ENCODE data around the gene CLMN. TPM values are rescaled to one million over a fixed set of nuclear protein-coding genes. Genes with fewer than 3 reads are reported as not detected.

CLMN gene
- total and polyA plus RNA-seq, 2 of the 4 experiments (the other 2 are of a cell fraction), result 0.10 to 0.18 TPM

- POLR2A ChIA-PET (ENCODE audit: unreplicated experiment), result no interaction called here
- Histone ChIP-seq H3K23ac (ENCODE audit: low read depth, low read length) (no peak overlapping the region), H3K79me1 (ENCODE audit: low read depth in 1 of 2, low read length in 2 of 2) (peaks cover 22 to 74% of the 10 kb centered on the region in 2 experiments), H3K18ac (ENCODE audit: low read depth, low read length) (no peak overlapping the region), H3K9me1 (ENCODE audit: insufficient read depth, low read length) (peaks cover 8% of the 10 kb centered on the region), H3K27ac (ENCODE audit: insufficient read depth, low read length) (no peak overlapping the region), H3K9ac (ENCODE audit: low read depth, low read length) (no peak overlapping the region), H3K4me1 (ENCODE audit: control insufficient read depth, insufficient read depth, low read length) (peaks cover 5% of the 10 kb centered on the region), H2AK5ac (ENCODE audit: low read depth, low read length) (no peak overlapping the region), H3K14ac (replicated peaks; ENCODE audit: low read depth, low read length) (no peak overlapping the region), H4K91ac (ENCODE audit: insufficient read depth, low read depth, low read length) (no peak overlapping the region), H2AK9ac (replicated peaks; ENCODE audit: low read depth, low read length, poor library complexity) (no peak overlapping the region), H4K8ac (ENCODE audit: low read depth in 2 of 2, low read length in 2 of 2) (no peak overlapping the region), H2BK120ac (ENCODE audit: low read depth, low read length) (no peak overlapping the region), H4K5ac (ENCODE audit: low read depth, low read length) (no peak overlapping the region), H2BK5ac (ENCODE audit: low read depth, low read length, poor library complexity, severe bottlenecking) (no peak overlapping the region), H3K4me2 (ENCODE audit: low read depth, low read length) (no peak overlapping the region), H2BK15ac (ENCODE audit: low read depth, low read length) (no peak overlapping the region), H2AFZ (replicated peaks; ENCODE audit: low read length, poor library complexity) (no peak overlapping the region), H4K20me1 (ENCODE audit: insufficient read depth, low read length) (peaks cover 54% of the 10 kb centered on the region), H3K56ac (ENCODE audit: extremely low read depth, insufficient read depth, low read length) (no peak overlapping the region), H2BK20ac (ENCODE audit: low read depth, low read length) (no peak overlapping the region), H3K4me3 (ENCODE audit: insufficient read depth, low read depth, low read length) (no peak overlapping the region), H3K36me3 (ENCODE audit: control insufficient read depth, insufficient read depth, low read length) (no peaks in the 10 kb centered on the region; the same call in 1 of the 2 replicates), H3K27me3 (ENCODE audit: control insufficient read depth, insufficient read depth, low read length) (no peaks in the 10 kb centered on the region), H3K4ac (ENCODE audit: low read depth, low read length) (no peak overlapping the region), H3K9me3 (ENCODE audit: control insufficient read depth, insufficient read depth, low read length) (no peaks in the 10 kb centered on the region; the same call in 1 of the 2 replicates)
- 100% methylated on average over 2 of the region's 7 CpGs; no CpG with 5 or more reads in 1 of the 2 experiments for WGBS, 2 experiments (ENCODE audit: extremely low coverage in 2 of 2, insufficient read length in 1 of 2)
- DNase-seq (no peak), ATAC-seq (ENCODE audit: low read depth) (no peak)
- CTCF ChIA-PET, result no interaction called here
- dilution Hi-C loops (cut with HindIII; ENCODE audit: low sequenced_read_pairs, unreplicated experiment), result no loop called here
- no peak for TF ChIP-seq RAD21 (IDR thresholded peaks at IDR 0.05; ENCODE audit: low read length)
- TF ChIP-seq SMC3 (IDR thresholded peaks at IDR 0.05; ENCODE audit: low read depth, low read length), result no peak
- no peak for TF ChIP-seq MAZ (IDR thresholded peaks at IDR 0.05; ENCODE audit: borderline replicate concordance, low read depth, low read length)
- TF ChIP-seq POLR2A (IDR thresholded peaks at IDR 0.05; ENCODE audit: low read depth, low read length), result no peak
- no peak for TF ChIP-seq MXI1 (IDR thresholded peaks at IDR 0.05; ENCODE audit: borderline replicate concordance, low read depth, low read length)
- no peak for TF ChIP-seq BHLHE40 (IDR thresholded peaks at IDR 0.05; ENCODE audit: low read depth, low read length)
- TF ChIP-seq RFX5 (IDR thresholded peaks at IDR 0.05; ENCODE audit: low read depth, low read length), result no peak
- TF ChIP-seq CEBPB (IDR thresholded peaks at IDR 0.05; ENCODE audit: low read depth, low read length), result no peak
- TF ChIP-seq ELK1 (IDR thresholded peaks at IDR 0.05; ENCODE audit: borderline replicate concordance, low read depth, low read length), result no peak
- TF ChIP-seq CHD1 (IDR thresholded peaks at IDR 0.05; ENCODE audit: low read depth, low read length), result no peak
- no peak for TF ChIP-seq MAFK (IDR thresholded peaks at IDR 0.05; ENCODE audit: low read depth, low read length)
- TF ChIP-seq FOS (IDR thresholded peaks at IDR 0.05; ENCODE audit: low read depth, low read length), result no peak
- no peak for TF ChIP-seq USF2 (IDR thresholded peaks at IDR 0.05; ENCODE audit: low read depth, low read length)
- no peak for TF ChIP-seq RCOR1 (IDR thresholded peaks at IDR 0.05; ENCODE audit: insufficient replicate concordance, low read length)
- no peak for TF ChIP-seq CTCF (conservative IDR thresholded peaks at IDR 0.05; ENCODE audit: low read depth, low read length)
- no peak for TF ChIP-seq NFE2L2 (IDR thresholded peaks at IDR 0.05; ENCODE audit: low read depth, low read length)
- intact Hi-C loops (cut with micrococcal nuclease), result no loop called here
- in situ Hi-C loops (cut with MboI; ENCODE audit: low sequenced_read_pairs), result loop anchor here (25.0 kb wide), 1 partner anchor 365 kb away; the partner anchor contains the start of gene SYNE3
- no TSS peak for BruUV-seq (replicated peaks)
Observed at GRCh38 chr14:95147597-95147996, 172.1 kb downstream of the CLMN start.

Data from IMR-90 (cell line).